ENCODE data around the gene SCNN1G.

Gene SCNN1G

GRCh38 chr16:23152386-23153178 is 30.0 kb upstream of the SCNN1G start:
- DNase-seq (ENCODE audit: low read depth in 3 of 3), result no peak

- no peak for DNase-seq (ENCODE audit: low read depth in 3 of 3)
Measured at GRCh38 chr16:23155445-23156049, 27.0 kb upstream of the SCNN1G start.

GRCh38 chr16:23156110-23156509 is 26.4 kb upstream of the SCNN1G start:
- DNase-seq (ENCODE audit: low read depth in 3 of 3), result no peak

- DNase-seq (ENCODE audit: low read depth in 3 of 3), result no peak
Measured at GRCh38 chr16:23156946-23157460, 25.5 kb upstream of the SCNN1G start.

GRCh38 chr16:23158114-23158513 is 24.4 kb upstream of the SCNN1G start:
- DNase-seq (ENCODE audit: low read depth in 3 of 3), result no peak

- DNase-seq (ENCODE audit: low read depth in 3 of 3), result no peak
Measured at GRCh38 chr16:23160082-23160481, 22.5 kb upstream of the SCNN1G start.

- no peak for DNase-seq (ENCODE audit: low read depth in 3 of 3)
Measured at GRCh38 chr16:23160574-23160973, 22.0 kb upstream of the SCNN1G start.

GRCh38 chr16:23163921-23164320 is 18.6 kb upstream of the SCNN1G start:
- no peak for DNase-seq (ENCODE audit: low read depth in 3 of 3)

GRCh38 chr16:23164736-23165135 is 17.8 kb upstream of the SCNN1G start:
- DNase-seq (ENCODE audit: low read depth in 3 of 3), result no peak

GRCh38 chr16:23172583-23172982 is 10.0 kb upstream of the SCNN1G start:
- DNase-seq (ENCODE audit: low read depth in 3 of 3), result no peak

- no peak for DNase-seq (ENCODE audit: low read depth in 3 of 3)
Measured at GRCh38 chr16:23172994-23173393, 9.6 kb upstream of the SCNN1G start.

- no peak for DNase-seq (ENCODE audit: low read depth in 3 of 3)
Measured at GRCh38 chr16:23174622-23175021, 7.9 kb upstream of the SCNN1G start.

- no peak for DNase-seq (ENCODE audit: low read depth in 3 of 3)
Measured at GRCh38 chr16:23175651-23176050, 6.9 kb upstream of the SCNN1G start.

GRCh38 chr16:23181506-23181905 is 1.0 kb upstream of the SCNN1G start:
- DNase-seq (ENCODE audit: low read depth in 3 of 3), result no peak

- peak; percentile 17 to 71 (median 44) for DNase-seq (ENCODE audit: low read depth in 3 of 3)
Measured at GRCh38 chr16:23182206-23182678, 303 bp upstream of the SCNN1G start.

GRCh38 chr16:23183543-23183862 is 958 bp downstream of the SCNN1G start:
- no peak for DNase-seq (ENCODE audit: low read depth in 3 of 3)

GRCh38 chr16:23185656-23186055 is 3.1 kb downstream of the SCNN1G start:
- DNase-seq (ENCODE audit: low read depth in 3 of 3), result no peak

- DNase-seq (ENCODE audit: low read depth in 3 of 3), result no peak
Measured at GRCh38 chr16:23186171-23186570, 3.6 kb downstream of the SCNN1G start.

GRCh38 chr16:23187341-23187740 is 4.8 kb downstream of the SCNN1G start:
- DNase-seq (ENCODE audit: low read depth in 3 of 3), result no peak

GRCh38 chr16:23188911-23189310 is 6.4 kb downstream of the SCNN1G start:
- no peak for DNase-seq (ENCODE audit: low read depth in 3 of 3)

GRCh38 chr16:23194497-23195221 is 12.1 kb downstream of the SCNN1G start:
- DNase-seq (ENCODE audit: low read depth in 3 of 3), result no peak

GRCh38 chr16:23195366-23195978 is 12.9 kb downstream of the SCNN1G start:
- DNase-seq (ENCODE audit: low read depth in 3 of 3), result no peak
